Measurements from ENCODE around the gene TXNIP. TPM values are rescaled to one million over a fixed set of nuclear protein-coding genes. Genes with fewer than 3 reads are reported as not detected.

The TXNIP gene
- total and polyA plus RNA-seq, 2 experiments from 2014 or later, result 22.8 to 29.1 TPM

- no peak for TF ChIP-seq EZH2 (IDR thresholded peaks at IDR 0.05; ENCODE audit: low read depth, unreplicated experiment)
- no peak for TF ChIP-seq CREB1 (CRISPR knock-in tag; IDR thresholded peaks at IDR 0.05; ENCODE audit: low read depth)
- no peak for TF ChIP-seq POLR2AphosphoS5 (IDR thresholded peaks at IDR 0.05; ENCODE audit: low read depth)
- TF ChIP-seq ETS1 (IDR thresholded peaks at IDR 0.05), result no peak
Measured at GRCh38 chr1:145952903-145953302, 43.5 kb downstream of the TXNIP start (continued).

- H2AFZ ChIP-seq, result no peak overlapping the region
- no peaks in the 10 kb centered on the region for H3K36me3 Mint-ChIP-seq (ENCODE audit: low read depth)
- H3K79me2 ChIP-seq (replicated peaks; ENCODE audit: insufficient read depth), result no peaks in the 10 kb centered on the region
- H4K20me1 ChIP-seq (replicated peaks; ENCODE audit: insufficient read depth), result no peaks in the 10 kb centered on the region
- peaks cover 21% of the 10 kb centered on the region for H3K4me1 Mint-ChIP-seq
- no peak overlapping the region for H3K4me3 Mint-ChIP-seq
- H3K4me2 ChIP-seq, result no peak overlapping the region
- no peak overlapping the region for H3K27ac Mint-ChIP-seq
- no peaks in the 10 kb centered on the region for H3K9me2 ChIP-seq (ENCODE audit: insufficient read depth)
- H3K4me1 ChIP-seq (ENCODE audit: insufficient read depth), result peaks cover 12% of the 10 kb centered on the region
- no peak for ATAC-seq
- H3K9me3 Mint-ChIP-seq, result no peaks in the 10 kb centered on the region
- TF ChIP-seq JUNB (IDR thresholded peaks at IDR 0.05; ENCODE audit: unreplicated experiment) (no peak), ETS1 (IDR thresholded peaks at IDR 0.05) (no peak), CREB1 (CRISPR knock-in tag; IDR thresholded peaks at IDR 0.05; ENCODE audit: low read depth) (no peak), EZH2phosphoT487 (IDR thresholded peaks at IDR 0.05; ENCODE audit: unreplicated experiment) (no peak), ZNF462 (CRISPR knock-in tag; IDR thresholded peaks at IDR 0.05) (no peak), REST (IDR thresholded peaks at IDR 0.05; ENCODE audit: unreplicated experiment) (no peak), ZNF331 (CRISPR knock-in tag; IDR thresholded peaks at IDR 0.05; ENCODE audit: low read depth) (no peak), NANOG (IDR thresholded peaks at IDR 0.05; ENCODE audit: borderline replicate concordance) (no peak)
- H3K27me3 Mint-ChIP-seq (ENCODE audit: insufficient read depth, low read depth, poor library complexity), result peaks cover 6% of the 10 kb centered on the region
- no peak for DNase-seq (ENCODE audit: low spot score)
- no peaks in the 10 kb centered on the region for H3F3A ChIP-seq (replicated peaks; ENCODE audit: low read depth)
- peaks cover 34% of the 10 kb centered on the region for H3K27me3 ChIP-seq (ENCODE audit: insufficient read depth)
- H3K27ac ChIP-seq (ENCODE audit: low read depth), result no peak overlapping the region
- no peaks in the 10 kb centered on the region for H3K36me3 ChIP-seq (ENCODE audit: insufficient read depth)
- no peak overlapping the region for H3K4me3 ChIP-seq
Measured at GRCh38 chr1:145951526-145951925, 44.9 kb downstream of the TXNIP start.
